H9 (cell line): ENCODE results near the gene SECTM1. TPM values are rescaled to one million over a fixed set of nuclear protein-coding genes. Genes with fewer than 3 reads are reported as not detected.

ENCODE experiments used
- DNase-seq: peaks from one replicate; pipeline ENCODE4 v3.0.0-alpha.2; 2017
- H2AFZ ChIP-seq: one replicate; pipeline ENCODE4 v1.6.1; 2013; ENCODE audit warnings: mild to moderate bottlenecking, low read length, control low read depth, moderate library complexity
- H2AK5ac ChIP-seq: 2 replicates; pipeline ENCODE4 v1.6.1; 2013; ENCODE audit warnings: low read length, control low read depth, mixed read lengths; ENCODE audit not compliant: insufficient read length
- H2BK120ac ChIP-seq: one replicate; pipeline ENCODE4 v1.6.1; 2013; ENCODE audit warnings: low read depth, mild to moderate bottlenecking, low read length, control low read depth, inconsistent platforms; ENCODE audit not compliant: poor library complexity, severe bottlenecking
- H2BK12ac ChIP-seq: 2 replicates; pipeline ENCODE4 v1.6.1; 2013; ENCODE audit warnings: low read length, control low read depth, mixed read lengths, low read depth; ENCODE audit not compliant: insufficient read length
- H2BK15ac ChIP-seq: 2 replicates; pipeline ENCODE4 v1.6.1; 2013; ENCODE audit warnings: low read depth, low read length, control low read depth
- H2BK20ac ChIP-seq: one replicate; pipeline ENCODE4 v1.6.1; 2013; ENCODE audit warnings: low read depth, mild to moderate bottlenecking, low read length, control low read depth, inconsistent platforms; ENCODE audit not compliant: poor library complexity, severe bottlenecking
- H2BK5ac ChIP-seq: 2 replicates; pipeline ENCODE4 v1.6.1; 2013; ENCODE audit warnings: low read length, control low read depth, mixed read lengths; ENCODE audit not compliant: insufficient read length
- H3K14ac ChIP-seq: 2 replicates; pipeline ENCODE4 v1.6.1; 2013; ENCODE audit warnings: low read length, control low read depth; ENCODE audit not compliant: insufficient read depth
- H3K18ac ChIP-seq: 2 replicates; pipeline ENCODE4 v1.6.1; 2013; ENCODE audit warnings: low read depth, mild to moderate bottlenecking, mixed read lengths, low read length, control low read depth; ENCODE audit not compliant: insufficient read length
- H3K23ac ChIP-seq: 2 replicates; pipeline ENCODE4 v1.6.1; 2013; ENCODE audit warnings: low read length, control low read depth, mixed read lengths, low read depth; ENCODE audit not compliant: insufficient read length
- H3K23me2 ChIP-seq: 2 replicates; pipeline ENCODE4 v1.6.1; 2013; ENCODE audit warnings: low read depth, mild to moderate bottlenecking, mixed read lengths, low read length, control low read depth; ENCODE audit not compliant: insufficient read length, poor library complexity, severe bottlenecking
- H3K27ac ChIP-seq: 2 replicates; pipeline ENCODE4 v1.5.1; 2013; ENCODE audit warnings: low read length, control low read depth, mixed read lengths, low read depth; ENCODE audit not compliant: insufficient read length
- H3K27me3 ChIP-seq: 2 replicates; pipeline ENCODE4 v1.6.1; 2013; ENCODE audit warnings: low read length, control low read depth, inconsistent platforms; ENCODE audit not compliant: insufficient read depth
- H3K4ac ChIP-seq: 2 replicates; pipeline ENCODE4 v1.6.1; 2013; ENCODE audit warnings: low read depth, mild to moderate bottlenecking, control low read depth, inconsistent platforms, low read length, moderate library complexity
- H3K4me1 ChIP-seq: 2 replicates; pipeline ENCODE4 v1.6.1; 2013; ENCODE audit warnings: low read length, control low read depth, inconsistent platforms; ENCODE audit not compliant: insufficient read depth
- H3K4me2 ChIP-seq: 2 replicates; pipeline ENCODE4 v1.6.1; 2013; ENCODE audit warnings: low read length, control low read depth, mixed read lengths; ENCODE audit not compliant: insufficient read length, insufficient read depth
- H3K56ac ChIP-seq: 2 replicates; pipeline ENCODE4 v1.6.1; 2013; ENCODE audit warnings: low read depth, mild to moderate bottlenecking, mixed read lengths, low read length, control low read depth; ENCODE audit not compliant: insufficient read length
- H3K79me1 ChIP-seq: 2 replicates; pipeline ENCODE4 v1.6.1; 2013; ENCODE audit warnings: low read depth, mild to moderate bottlenecking, moderate library complexity, low read length, control low read depth, inconsistent platforms; ENCODE audit not compliant: insufficient read depth, poor library complexity, severe bottlenecking
- H3K79me2 ChIP-seq: 2 replicates; pipeline ENCODE4 v1.6.1; 2013; ENCODE audit warnings: low read length, control low read depth, inconsistent platforms; ENCODE audit not compliant: insufficient read depth
- H3K9ac ChIP-seq: 2 replicates; pipeline ENCODE4 v1.6.1; 2013; ENCODE audit warnings: low read length, control low read depth, mixed read lengths; ENCODE audit not compliant: insufficient read length; ENCODE audit errors: extremely low read depth
- H3K9me3 ChIP-seq: one replicate; pipeline ENCODE4 v1.6.1; 2013; ENCODE audit warnings: low read depth, low read length, inconsistent platforms; ENCODE audit not compliant: control insufficient read depth
- H3T11ph ChIP-seq: one replicate; pipeline ENCODE4 v1.6.1; 2013; ENCODE audit warnings: mild to moderate bottlenecking, low read length, control low read depth, inconsistent platforms
- H4K20me1 ChIP-seq: one replicate; pipeline ENCODE4 v1.6.1; 2013; ENCODE audit not compliant: control insufficient read depth, insufficient read length, insufficient read depth
- H4K5ac ChIP-seq: 2 replicates; pipeline ENCODE4 v1.6.1; 2013; ENCODE audit warnings: low read depth, mild to moderate bottlenecking, mixed read lengths, low read length, control low read depth; ENCODE audit not compliant: insufficient read length
- H4K8ac ChIP-seq: replicated peaks from 2 replicates; pipeline ENCODE4 v1.6.1; 2013; ENCODE audit warnings: low read length, control low read depth, mixed read lengths, low read depth; ENCODE audit not compliant: insufficient read length
- H4K91ac ChIP-seq: 2 replicates; pipeline ENCODE4 v1.6.1; 2013; ENCODE audit warnings: low read depth, mild to moderate bottlenecking, moderate library complexity, mixed read lengths, low read length, control low read depth; ENCODE audit not compliant: insufficient read length
- H3K27ac Mint-ChIP-seq, 3 experiments: 2 replicates in 2 of 3; 3 replicates in 1 of 3; pipeline ENCODE4 v1.8.0; 2020 to 2021; ENCODE audit warnings: mixed read lengths in 3 of 3, mild to moderate bottlenecking in 1 of 3, moderate library complexity in 1 of 3
- H3K27me3 Mint-ChIP-seq: 2 replicates; pipeline ENCODE4 v1.8.0; 2021; ENCODE audit warnings: low read depth, mild to moderate bottlenecking, moderate library complexity, mixed read lengths
- H3K36me3 Mint-ChIP-seq, 3 experiments: 2 replicates in 2 of 3; 3 replicates in 1 of 3; pipeline ENCODE4 v1.8.0; 2020 to 2021; ENCODE audit warnings: low read depth in 3 of 3, mixed read lengths in 3 of 3; ENCODE audit not compliant: insufficient read depth in 1 of 3
- H3K4me1 Mint-ChIP-seq, 2 experiments: 2 replicates each; pipeline ENCODE4 v1.8.0; 2020; ENCODE audit warnings: mixed read lengths in 2 of 2
- H3K4me3 Mint-ChIP-seq, 2 experiments: 2 replicates in 1 of 2; 3 replicates in 1 of 2; pipeline ENCODE4 v1.8.0; 2020 to 2021; ENCODE audit warnings: mild to moderate bottlenecking in 2 of 2, mixed read lengths in 2 of 2, moderate library complexity in 1 of 2
- H3K9me3 Mint-ChIP-seq, 2 experiments: 2 replicates in 1 of 2; 3 replicates in 1 of 2; pipeline ENCODE4 v1.8.0; 2020; ENCODE audit warnings: mild to moderate bottlenecking in 2 of 2, mixed read lengths in 2 of 2, moderate library complexity in 1 of 2
- WGBS: extraction: QIAGEN DNeasy Blood & Tissue Kit; methylation state at CpG from one replicate; pipeline ENCODE4 v1.1.7; 2013; ENCODE audit warnings: missing lambda C conversion rate, low lambda C conversion rate, mixed read lengths; ENCODE audit not compliant: insufficient read length; ENCODE audit errors: extremely low coverage; 5-methylcytosine and 5-hydroxymethylcytosine counted together
- total RNA-seq: library from RNA; stranded (reverse); gene quantifications from 2 replicates; pipeline ENCODE4 v1.2.1, GENCODE V29; 2021
- TF ChIP-seq, protein P1 (sequence below): fragments of 200-600 bp; sonication (generic); conservative IDR thresholded peaks from 3 replicates; pipeline ENCODE4 v1.8.0; 2021; ENCODE audit warnings: antibody characterized with exemption, mild to moderate bottlenecking

The SECTM1 gene
- total RNA-seq, 1 experiment from 2014 or later: 0.28 TPM

DNA sequence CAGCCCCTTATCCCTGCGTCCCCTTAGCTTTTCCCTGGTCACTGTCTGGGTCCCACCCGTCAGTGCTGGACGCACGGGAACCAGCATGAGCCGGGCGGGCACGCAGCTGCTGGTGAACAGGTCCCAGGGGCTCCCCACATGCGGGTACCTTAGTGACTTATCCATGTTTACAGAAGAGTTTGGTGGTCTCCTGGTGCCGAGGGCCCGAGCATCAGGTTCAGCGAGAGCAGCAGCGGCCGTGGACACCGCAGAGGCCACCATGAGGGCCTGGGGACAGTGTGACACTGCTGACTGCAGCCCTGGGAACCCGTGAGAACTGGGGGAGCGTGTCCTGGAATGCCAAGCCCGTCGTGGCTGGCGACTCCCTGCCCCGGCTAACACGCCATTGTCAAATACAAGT is 22.7 kb downstream of the SECTM1 start:
- H2BK15ac ChIP-seq: no peak overlapping the region
- H3K4me2 ChIP-seq: no peak overlapping the region
- H3K79me2 ChIP-seq: no peaks in the 10 kb centered on the region
- H2AFZ ChIP-seq: no peak overlapping the region
- no peaks in the 10 kb centered on the region for H3K27me3 ChIP-seq
- no peaks in the 10 kb centered on the region for H4K20me1 ChIP-seq
- H2AK5ac ChIP-seq: no peak overlapping the region
- H2BK120ac ChIP-seq: no peak overlapping the region
- H3K23me2 ChIP-seq: peaks cover 6% of the 10 kb centered on the region
- no peak overlapping the region for H2BK5ac ChIP-seq
- Mint-ChIP-seq H3K9me3 (no peaks in the 10 kb centered on the region; a peak in 2 of 5 replicates), H3K4me1 (peaks cover 5 to 8% of the 10 kb centered on the region in 2 experiments; a peak in 3 of 4 replicates), H3K4me3 (no peak overlapping the region; a peak in 1 of 5 replicates), H3K36me3 (no peaks in the 10 kb centered on the region), H3K27ac (no peak overlapping the region; a peak in 1 of 7 replicates), H3K27me3 (peaks cover 40% of the 10 kb centered on the region)
- TF ChIP-seq, protein P1, sequence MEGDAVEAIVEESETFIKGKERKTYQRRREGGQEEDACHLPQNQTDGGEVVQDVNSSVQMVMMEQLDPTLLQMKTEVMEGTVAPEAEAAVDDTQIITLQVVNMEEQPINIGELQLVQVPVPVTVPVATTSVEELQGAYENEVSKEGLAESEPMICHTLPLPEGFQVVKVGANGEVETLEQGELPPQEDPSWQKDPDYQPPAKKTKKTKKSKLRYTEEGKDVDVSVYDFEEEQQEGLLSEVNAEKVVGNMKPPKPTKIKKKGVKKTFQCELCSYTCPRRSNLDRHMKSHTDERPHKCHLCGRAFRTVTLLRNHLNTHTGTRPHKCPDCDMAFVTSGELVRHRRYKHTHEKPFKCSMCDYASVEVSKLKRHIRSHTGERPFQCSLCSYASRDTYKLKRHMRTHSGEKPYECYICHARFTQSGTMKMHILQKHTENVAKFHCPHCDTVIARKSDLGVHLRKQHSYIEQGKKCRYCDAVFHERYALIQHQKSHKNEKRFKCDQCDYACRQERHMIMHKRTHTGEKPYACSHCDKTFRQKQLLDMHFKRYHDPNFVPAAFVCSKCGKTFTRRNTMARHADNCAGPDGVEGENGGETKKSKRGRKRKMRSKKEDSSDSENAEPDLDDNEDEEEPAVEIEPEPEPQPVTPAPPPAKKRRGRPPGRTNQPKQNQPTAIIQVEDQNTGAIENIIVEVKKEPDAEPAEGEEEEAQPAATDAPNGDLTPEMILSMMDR: no peak
- H4K91ac ChIP-seq: no peak overlapping the region
- no peak overlapping the region for H3K23ac ChIP-seq
- H4K8ac ChIP-seq: no peak overlapping the region
- H2BK20ac ChIP-seq: no peak overlapping the region
- H4K5ac ChIP-seq: no peak overlapping the region
- no peaks in the 10 kb centered on the region for H3K4me1 ChIP-seq
- no peaks in the 10 kb centered on the region for H3K9me3 ChIP-seq
- WGBS: no CpG with 5 or more reads among the region's 21 CpGs
- no peak overlapping the region for H3K27ac ChIP-seq
- H3K9ac ChIP-seq: no peak overlapping the region
- H3K79me1 ChIP-seq: no peaks in the 10 kb centered on the region
- H3T11ph ChIP-seq: no peak overlapping the region
- H3K56ac ChIP-seq: no peak overlapping the region
- H2BK12ac ChIP-seq: no peak overlapping the region
- no peak overlapping the region for H3K18ac ChIP-seq
- no peak overlapping the region for H3K14ac ChIP-seq
- DNase-seq: no peak
- H3K4ac ChIP-seq: no peak overlapping the region
